Heart left ventricle (tissue), 16 donors: ENCODE data around the gene SLC2A3. TPM values are rescaled to one million over a fixed set of nuclear protein-coding genes. Genes with fewer than 3 reads are reported as not detected.
A peak's percentile ranks its signal among the peaks of the same experiment; 100 is the strongest.
"Not testable (repeated sequence)": the region's sequence is repeated elsewhere in the genome, so short reads cannot be mapped to it uniquely, and the experiment has no call there.

Experiments used
- ATAC-seq, 4 donors: fragments of 200-7000 bp; cut with Tn5 transposase; one replicate each; pipeline ENCODE4 v1.9.1; 2020 to 2022; ENCODE audit warnings: moderate library complexity in 4 of 4, mild to moderate bottlenecking in 3 of 4, moderate number of reproducible peaks in 1 of 4
- DNase-seq, 5 donors: peaks; one replicate each; pipeline ENCODE4 v3.0.0-alpha.2; 2020
- H3K27ac ChIP-seq, 12 donors: fragments of 200-600 bp; sonication (generic) in 4 of 12; one replicate each; pipeline versions ENCODE4 v1.5.0 to v1.8.0; 2016 to 2022; ENCODE audit warnings: mild to moderate bottlenecking in 2 of 12
- H3K27me3 ChIP-seq, 9 donors: fragments of 200-600 bp; sonication (generic) in 2 of 9; one replicate each; pipeline versions ENCODE4 v1.5.1 to v1.8.0; 2016 to 2022; ENCODE audit warnings: mild to moderate bottlenecking in 3 of 9
- H3K36me3 ChIP-seq, 9 donors: fragments of 200-600 bp; sonication (generic) in 2 of 9; one replicate each; pipeline versions ENCODE4 v1.5.0 to v1.8.0; 2018 to 2022; ENCODE audit warnings: mild to moderate bottlenecking in 2 of 9
- H3K4me1 ChIP-seq, 12 donors: fragments of 200-600 bp; sonication (generic) in 4 of 12; one replicate each; pipeline versions ENCODE4 v1.5.0 to v1.8.0; 2016 to 2022; ENCODE audit warnings: mild to moderate bottlenecking in 3 of 12
- H3K4me3 ChIP-seq, 12 donors: fragments of 200-600 bp; sonication (generic) in 4 of 12; one replicate each; pipeline versions ENCODE4 v1.5.0 to v1.8.0; 2017 to 2022; ENCODE audit warnings: mild to moderate bottlenecking in 9 of 12, moderate library complexity in 4 of 12
- H3K9me3 ChIP-seq, 12 donors: fragments of 200-600 bp; sonication (generic) in 4 of 12; one replicate each; pipeline versions ENCODE4 v1.5.0 to v1.8.0; 2016 to 2022; ENCODE audit warnings: mild to moderate bottlenecking in 1 of 12
- CTCF ChIP-seq, 12 donors: fragments of 200-600 bp; sonication (generic) in 4 of 12; IDR thresholded peaks; one replicate each; pipeline versions ENCODE4 v1.5.0 to v1.8.0; 2018 to 2022; ENCODE audit warnings: antibody characterized with exemption in 12 of 12, mild to moderate bottlenecking in 5 of 12
- POLR2A ChIP-seq, 2 donors: fragments of 450-650 bp; IDR thresholded peaks; one replicate each; pipeline ENCODE4 v1.6.1; 2017; ENCODE audit warnings: antibody characterized with exemption in 2 of 2, mild to moderate bottlenecking in 2 of 2, moderate library complexity in 2 of 2
- WGBS, 4 donors: extraction: QIAGEN DNeasy Blood & Tissue Kit in 2 of 4; methylation state at CpG; one replicate each; pipeline versions ENCODE4 v1.1.5 to v1.1.7; 2013 to 2018; 5-methylcytosine and 5-hydroxymethylcytosine counted together
- intact Hi-C, 10 donors: fragments of 100-400 bp; cut with DNase I; formaldehyde crosslinking; loops; one replicate each; pipeline versions ENCODE4 v1.11.1 to v1.14.2; 2022
- polyA plus RNA-seq, 2 donors: library from polyadenylated mRNA; stranded (reverse); fragments of 200-250 nt; gene quantifications; one replicate each; pipeline ENCODE4 v1.2.3, GENCODE V29; 2013
- total RNA-seq, 9 donors: library from RNA; depleted of rRNA in 2 of 9; stranded (reverse); fragments of >200 nt in 2 of 9; fragmentation: NEBNext Ultra II Directional in 3 of 9; extraction: Animal tissue kit (Norgen Biotek cat#: 25700) in 3 of 9; gene quantifications; one replicate each; pipeline versions ENCODE4 v1.1.0 to v1.2.4, GENCODE V29; 2016 to 2023
- donor health status: ischemic (EF 13 %, LVEDD 7.1; RV severe dilation, severe dysfunction).
- donor health status: healthy with polysubstance abuse.
- donor health status: DM: no; HTN: yes; CAD: no.
- donor health status: DM: no; HTN: no; CAD: no.
- donor health status: ischemic (EF 25% LVEDD 6.9; RV normal size, moderate dysfunction).
- donor health status: ischemic (EF 25% LVEDD 5.7; RV mildly dilated, moderate dysfunction).
- donor health status: healthy.
- donor health status: DM: yes; HTN: yes; CAD: no.
- donor health status: ischemic (EF 35%, LVEDD 5.7; RV mildly dilated, moderate dysfunction).
- donor health status: nonischemic (EF 11% LVEDD 7.7; RV severe dilation, severe dysfunction).
- donor health status: DM: yes; HTN: yes; CAD: no.
- donor health status: PGD.
- donor health status: ischemic (EF 29% LVEDD 5.4; RV normal size, mild dysfunction).
- donor health status: nonischemic (EF 23%, LVEDD 6.1; RV moderate dilation, normal function).

The SLC2A3 gene
- total and polyA plus RNA-seq, 11 donors: 4.6 to 76.9 (median 8.8) TPM

GRCh38 chr12:7915661-7916403 is 20.2 kb downstream of the SLC2A3 start:
- Histone ChIP-seq H3K4me3 (no peak overlapping the region), H3K36me3 (peaks cover 0 to 31% (median 17%) of the 10 kb centered on the region in 9 donors), H3K9me3 (no peaks in the 10 kb centered on the region), H3K4me1 (no peaks in the 10 kb centered on the region), H3K27me3 (no peaks in the 10 kb centered on the region), H3K27ac (no peak overlapping the region)
- WGBS, 4 donors: 30 to 60% (median 52%) methylated on average over 23 to 38 of the region's 38 CpGs
- TF ChIP-seq CTCF (IDR thresholded peaks at IDR 0.05): no peak
- TF ChIP-seq POLR2A (IDR thresholded peaks at IDR 0.05): no peak
- ATAC-seq (no peak), DNase-seq (no peak)
- intact Hi-C loops: no loop called here

GRCh38 chr12:7910106-7910505 is 25.9 kb downstream of the SLC2A3 start:
- DNase-seq, H3K36me3 ChIP-seq, intact Hi-C loops, H3K4me1 ChIP-seq, H3K9me3 ChIP-seq, H3K4me3 ChIP-seq, ATAC-seq, H3K27ac ChIP-seq, H3K27me3 ChIP-seq: not testable (repeated sequence)
- 78 to 81% (median 80%) methylated on average over 7 of the region's 7 CpGs for WGBS, 4 donors

- TF ChIP-seq POLR2A (IDR thresholded peaks at IDR 0.05) (no peak), CTCF (IDR thresholded peaks at IDR 0.05) (peak in 2 of 12 donors; percentile 26 to 30)
- Histone ChIP-seq H3K9me3 (no peaks in the 10 kb centered on the region), H3K27ac (no peak overlapping the region), H3K4me1 (no peaks in the 10 kb centered on the region), H3K36me3 (no peaks in the 10 kb centered on the region), H3K27me3 (no peaks in the 10 kb centered on the region), H3K4me3 (no peak overlapping the region)
- DNase-seq: no peak
- intact Hi-C loops: no loop called here
- ATAC-seq: no peak
- WGBS, 4 donors: 30 to 36% (median 33%) methylated on average over 3 of the region's 3 CpGs
Observed at GRCh38 chr12:7907009-7907408, 29.0 kb downstream of the SLC2A3 start.

- H3K36me3 ChIP-seq, H3K27me3 ChIP-seq, intact Hi-C loops, DNase-seq, H3K4me1 ChIP-seq, H3K9me3 ChIP-seq, ATAC-seq, H3K27ac ChIP-seq, H3K4me3 ChIP-seq: not testable (repeated sequence)
- 68 to 93% (median 77%) methylated on average over 4 of the region's 4 CpGs for WGBS, 4 donors
Observed at GRCh38 chr12:7906303-7906702, 29.7 kb downstream of the SLC2A3 start.

- intact Hi-C loops, ATAC-seq, H3K36me3 ChIP-seq, H3K27me3 ChIP-seq, H3K27ac ChIP-seq, H3K4me1 ChIP-seq, H3K4me3 ChIP-seq, DNase-seq, H3K9me3 ChIP-seq: not testable (repeated sequence)
- whole genome bisulfite sequencing, 4 donors: 41 to 47% (median 44%) methylated on average over 2 to 5 of the region's 5 CpGs
Observed at GRCh38 chr12:7905600-7906125, 30.3 kb downstream of the SLC2A3 start.

- no peaks in the 10 kb centered on the region for H3K4me1 ChIP-seq
- no peak overlapping the region for H3K27ac ChIP-seq
- no peaks in the 10 kb centered on the region for H3K9me3 ChIP-seq
- TF ChIP-seq CTCF (IDR thresholded peaks at IDR 0.05) (no peak), POLR2A (IDR thresholded peaks at IDR 0.05) (no peak)
- H3K4me3 ChIP-seq: no peak overlapping the region
- no peaks in the 10 kb centered on the region for H3K27me3 ChIP-seq
- DNase-seq (no peak), ATAC-seq (no peak)
- intact Hi-C loops: no loop called here
- no peaks in the 10 kb centered on the region for H3K36me3 ChIP-seq
- WGBS, 4 donors: 23 to 34% (median 32%) methylated on average over 1 of the region's 1 CpG
Observed at GRCh38 chr12:7905071-7905470, 30.9 kb downstream of the SLC2A3 start.

GRCh38 chr12:7902416-7902815 is 33.6 kb downstream of the SLC2A3 start:
- ATAC-seq, H3K4me1 ChIP-seq, intact Hi-C loops, H3K4me3 ChIP-seq, H3K27me3 ChIP-seq, H3K36me3 ChIP-seq, DNase-seq, H3K27ac ChIP-seq, H3K9me3 ChIP-seq: not testable (repeated sequence)
- 77 to 88% (median 81%) methylated on average over 8 of the region's 8 CpGs for WGBS, 4 donors
